Upper lobe of left lung (tissue), 4 donors: ENCODE data around the gene SPPL2A.

Source experiments
- CTCF ChIP-seq, 6 experiments: fragments of 450-650 bp in 4 of 6; fragments of 200-600 bp in 2 of 6; sonication (generic) in 2 of 6; IDR thresholded peaks; one replicate each; pipeline ENCODE4 v1.5.1; 2016 to 2019; ENCODE audit warnings: antibody characterized with exemption in 6 of 6
- EP300 ChIP-seq, 4 donors: sonication (generic); formaldehyde crosslinking; IDR thresholded peaks; one replicate each; pipeline ENCODE4 v1.5.1; 2017; ENCODE audit warnings: antibody characterized with exemption in 4 of 4, control low read depth in 2 of 4
- POLR2A ChIP-seq, 4 donors: fragments of 450-650 bp; IDR thresholded peaks; one replicate each; pipeline ENCODE4 v1.5.1; 2016 to 2017; ENCODE audit warnings: antibody characterized with exemption in 4 of 4, mild to moderate bottlenecking in 2 of 4
- POLR2AphosphoS5 ChIP-seq, 2 donors: sonication (generic); formaldehyde crosslinking; IDR thresholded peaks; one replicate each; pipeline ENCODE4 v1.5.1; 2017; ENCODE audit warnings: antibody characterized with exemption in 2 of 2

GRCh38 chr15:50800715-50801114, 35.2 kb upstream of the SPPL2A start:
- TF ChIP-seq POLR2AphosphoS5 (IDR thresholded peaks at IDR 0.05): no peak
- no peak for TF ChIP-seq CTCF (IDR thresholded peaks at IDR 0.05)
- TF ChIP-seq EP300 (IDR thresholded peaks at IDR 0.05): no peak
- TF ChIP-seq POLR2A (IDR thresholded peaks at IDR 0.05): no peak
